GM12873 (cell line): Measurements from ENCODE around the gene AKT1S1.

Source experiments
- TF ChIP-seq, protein P1 (sequence below): IDR thresholded peaks from 2 replicates; pipeline ENCODE4 v1.5.1; 2012; ENCODE audit warnings: low read depth, mild to moderate bottlenecking, moderate library complexity, low read length, control low read depth; ENCODE audit not compliant: insufficient read depth; ENCODE audit errors: missing control alignments

The AKT1S1 gene

DNA sequence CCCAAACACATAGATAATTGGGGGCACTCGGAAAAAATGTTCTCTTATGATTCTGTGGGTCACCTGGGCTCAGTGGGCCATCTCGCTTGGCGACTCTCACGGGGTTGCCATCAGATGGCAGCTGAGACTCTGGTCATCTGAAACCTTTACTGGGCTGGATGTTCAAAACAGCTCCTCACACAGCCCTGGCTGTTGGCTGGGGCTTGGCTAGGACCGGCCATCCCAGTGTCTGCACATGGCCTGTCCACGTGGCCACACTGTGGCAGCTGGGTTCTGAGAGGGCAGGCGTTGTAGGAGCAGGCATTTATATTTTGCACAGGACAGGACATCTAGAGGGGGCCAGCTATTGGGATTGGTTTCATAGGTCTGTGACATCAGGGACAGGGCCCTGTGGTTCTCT, 43.6 kb downstream of the AKT1S1 start:
- TF ChIP-seq, protein P1, sequence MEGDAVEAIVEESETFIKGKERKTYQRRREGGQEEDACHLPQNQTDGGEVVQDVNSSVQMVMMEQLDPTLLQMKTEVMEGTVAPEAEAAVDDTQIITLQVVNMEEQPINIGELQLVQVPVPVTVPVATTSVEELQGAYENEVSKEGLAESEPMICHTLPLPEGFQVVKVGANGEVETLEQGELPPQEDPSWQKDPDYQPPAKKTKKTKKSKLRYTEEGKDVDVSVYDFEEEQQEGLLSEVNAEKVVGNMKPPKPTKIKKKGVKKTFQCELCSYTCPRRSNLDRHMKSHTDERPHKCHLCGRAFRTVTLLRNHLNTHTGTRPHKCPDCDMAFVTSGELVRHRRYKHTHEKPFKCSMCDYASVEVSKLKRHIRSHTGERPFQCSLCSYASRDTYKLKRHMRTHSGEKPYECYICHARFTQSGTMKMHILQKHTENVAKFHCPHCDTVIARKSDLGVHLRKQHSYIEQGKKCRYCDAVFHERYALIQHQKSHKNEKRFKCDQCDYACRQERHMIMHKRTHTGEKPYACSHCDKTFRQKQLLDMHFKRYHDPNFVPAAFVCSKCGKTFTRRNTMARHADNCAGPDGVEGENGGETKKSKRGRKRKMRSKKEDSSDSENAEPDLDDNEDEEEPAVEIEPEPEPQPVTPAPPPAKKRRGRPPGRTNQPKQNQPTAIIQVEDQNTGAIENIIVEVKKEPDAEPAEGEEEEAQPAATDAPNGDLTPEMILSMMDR = no peak

DNA sequence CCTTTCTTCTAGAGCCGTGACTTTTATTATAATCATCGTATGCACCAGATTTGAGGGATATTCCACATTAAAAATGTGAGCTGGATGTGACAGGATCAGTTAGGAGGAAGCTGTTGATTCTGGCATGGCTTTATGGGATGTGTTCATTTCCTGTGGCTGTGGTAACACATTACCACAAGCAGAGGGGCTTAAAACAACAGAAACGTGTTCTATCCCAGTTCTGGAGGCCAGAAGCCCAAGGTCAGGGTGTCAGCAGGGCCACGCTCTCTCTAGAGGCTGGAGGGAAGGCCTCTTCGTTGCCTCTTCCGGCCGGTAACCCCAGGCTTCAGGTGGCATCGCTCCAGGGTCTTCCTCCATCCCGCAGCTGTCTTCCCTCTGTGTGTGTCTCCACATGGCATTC, 44.6 kb downstream of the AKT1S1 start:
- TF ChIP-seq, protein P1 = no peak

DNA sequence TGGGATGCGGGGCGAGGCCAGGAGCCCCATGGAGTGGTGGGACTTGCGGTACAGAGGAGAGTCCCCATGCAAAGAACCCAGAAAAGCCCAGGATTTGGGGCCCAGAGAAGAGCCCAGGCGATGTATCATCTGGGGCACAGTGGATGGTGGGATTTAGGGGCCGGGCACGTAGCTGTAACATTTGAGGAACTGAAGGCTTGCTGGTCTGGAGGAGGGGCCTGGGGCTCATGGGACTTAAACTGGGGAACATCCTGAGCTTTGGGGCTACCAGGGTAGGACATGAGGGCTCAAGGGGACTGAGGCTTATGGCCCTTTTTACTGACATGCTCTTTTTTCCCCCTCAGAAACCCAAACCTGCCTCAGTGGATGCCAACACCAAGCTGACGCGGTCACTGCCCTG, 45.6 kb downstream of the AKT1S1 start:
- TF ChIP-seq, protein P1 = no peak

DNA sequence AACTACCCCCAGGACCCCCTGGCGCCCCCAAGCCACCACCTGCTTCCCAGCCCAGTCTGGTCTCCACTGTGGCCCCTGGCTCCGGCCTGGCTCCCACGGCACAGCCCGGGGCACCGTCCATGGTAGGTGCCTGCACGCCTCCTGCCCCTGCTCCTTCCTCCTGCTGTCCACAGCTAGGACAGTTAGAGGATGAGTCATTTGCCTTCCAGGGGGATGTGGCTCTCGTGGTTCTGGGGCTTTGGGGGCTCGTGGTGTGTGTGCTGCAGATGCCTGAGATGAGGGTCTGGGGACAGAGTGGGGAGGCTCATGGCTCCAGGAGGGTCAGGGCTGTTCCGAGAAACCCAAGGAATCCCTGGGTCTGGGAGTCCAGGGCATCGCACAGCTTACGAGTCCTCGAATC, 46.4 kb downstream of the AKT1S1 start:
- TF ChIP-seq, protein P1 = no peak

DNA sequence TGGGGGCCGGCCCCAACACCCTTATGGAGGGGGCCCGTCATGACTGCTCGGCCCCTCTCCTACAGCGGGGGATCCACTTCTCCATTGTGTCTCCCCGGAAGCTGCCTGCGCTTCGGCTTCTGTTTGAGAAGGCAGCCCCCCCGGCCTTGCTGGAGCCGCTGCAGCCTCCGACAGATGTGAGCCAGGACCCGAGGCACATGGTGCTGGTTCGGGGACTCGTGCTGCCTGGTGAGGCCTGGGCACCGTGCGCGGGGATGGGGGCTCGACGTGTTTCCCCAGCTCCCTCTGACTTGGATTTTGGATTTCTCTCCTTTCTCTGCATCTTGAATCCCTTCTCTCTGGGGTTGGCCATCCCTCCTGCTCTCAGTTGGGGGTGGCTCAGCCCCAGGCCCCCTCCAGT, 47.4 kb downstream of the AKT1S1 start:
- TF ChIP-seq, protein P1 = no peak

DNA sequence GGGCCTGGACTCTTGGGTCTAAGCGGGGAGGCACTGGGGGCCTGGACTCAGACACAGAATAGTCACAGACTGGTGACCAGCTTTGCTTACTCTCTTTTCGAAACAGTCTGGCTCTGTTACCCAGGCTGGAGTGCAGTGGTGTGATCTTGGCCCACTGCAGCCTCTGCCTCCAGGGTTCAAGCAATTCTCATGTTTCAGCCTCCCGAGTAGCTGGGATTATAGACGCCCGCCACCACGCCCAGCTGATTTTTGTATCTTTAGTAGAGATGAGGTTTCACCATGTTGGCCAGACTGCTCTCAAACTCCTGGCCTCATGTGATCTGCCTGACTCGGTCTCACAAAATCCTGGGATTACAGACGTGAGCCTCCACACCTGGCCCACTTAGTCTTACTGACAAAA, 48.0 kb downstream of the AKT1S1 start:
- TF ChIP-seq, protein P1 = no peak

DNA sequence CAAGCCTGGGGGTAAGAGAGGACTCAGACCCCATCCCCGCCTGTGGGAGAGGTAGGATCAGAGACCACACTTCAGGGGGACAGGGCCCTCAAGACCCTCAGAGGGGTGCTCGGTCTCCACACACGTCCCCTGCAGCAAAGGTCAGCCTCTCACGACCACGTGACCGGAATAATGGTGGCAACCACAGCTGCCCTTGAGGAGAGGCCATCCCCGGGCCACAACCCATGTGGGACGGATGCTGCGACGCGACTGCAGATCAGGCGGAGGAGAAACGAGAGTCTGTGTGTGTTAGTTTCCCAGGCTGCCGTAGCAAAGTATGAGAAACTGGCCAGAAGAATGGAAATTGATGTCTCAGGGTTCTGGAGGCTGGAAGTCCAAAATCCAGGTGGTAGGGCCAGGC, 50.1 kb downstream of the AKT1S1 start:
- TF ChIP-seq, protein P1 = no peak

DNA sequence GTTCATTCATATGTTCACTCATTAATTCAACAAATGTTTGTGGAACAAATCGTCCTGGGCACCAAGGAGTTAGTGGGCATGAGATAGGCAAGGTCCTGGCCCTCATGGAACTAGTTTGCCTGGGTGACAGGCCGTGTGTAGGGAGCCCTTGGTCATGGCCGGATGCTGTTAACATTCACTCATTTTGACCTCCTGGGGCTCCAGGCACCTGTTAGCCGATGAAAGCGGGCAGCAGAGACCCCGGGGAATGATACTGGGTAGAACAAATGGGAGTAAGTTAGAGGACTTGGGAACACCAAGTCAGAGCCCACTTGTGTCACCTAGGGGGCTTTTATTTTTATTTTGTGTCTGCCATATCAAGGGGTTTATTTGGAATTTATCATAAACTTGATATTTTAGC, 52.5 kb downstream of the AKT1S1 start:
- TF ChIP-seq, protein P1 = no peak
